HK-2 (cell line): ENCODE results near the gene JMJD8.

Experiments
- DNase-seq: peaks from one replicate; pipeline ENCODE4 v3.0.0-alpha.2; 2018; ENCODE audit not compliant: unreplicated experiment

JMJD8 gene

GRCh38 chr16:641326-642188, 42.6 kb downstream of the JMJD8 start, which contains the start of gene MCRIP2:
Gene MCRIP2, plus strand, starts transcription at chr16:641828. Its CDS starts 164 bp downstream, at chr16:641992.
- DNase-seq: peak; percentile 80

GRCh38 chr16:640614-641013, 43.5 kb downstream of the JMJD8 start:
- no peak for DNase-seq

- DNase-seq: no peak
These were observed 45.3 kb downstream of the JMJD8 start for GRCh38 chr16:638836-639235.

- no peak for DNase-seq
These were observed 46.0 kb downstream of the JMJD8 start for GRCh38 chr16:638034-638543.

GRCh38 chr16:637081-638018, 46.8 kb downstream of the JMJD8 start:
- DNase-seq: peak; percentile 89

GRCh38 chr16:636206-637080, 47.7 kb downstream of the JMJD8 start, which contains the start of gene METTL26:
Gene METTL26, minus strand, starts transcription at chr16:636305. Its CDS starts 15 bp downstream, at chr16:636290.
- DNase-seq: peak; percentile 87

- no peak for DNase-seq
These were observed 48.4 kb downstream of the JMJD8 start for GRCh38 chr16:635573-636205.

- DNase-seq: no peak
These were observed 49.1 kb downstream of the JMJD8 start for GRCh38 chr16:634996-635395.

- no peak for DNase-seq
These were observed 50.0 kb downstream of the JMJD8 start for GRCh38 chr16:634051-634670.

GRCh38 chr16:633336-634050, 50.6 kb downstream of the JMJD8 start:
- DNase-seq: no peak

- no peak for DNase-seq
These were observed 51.4 kb downstream of the JMJD8 start for GRCh38 chr16:632486-633335.

- no peak for DNase-seq
These were observed 52.3 kb downstream of the JMJD8 start for GRCh38 chr16:631808-632358.
